Stimulated activated naive CD4-positive, alpha-beta T cell (primary cell): ENCODE results near the gene THADA.
"Not testable (repeated sequence)": the region's sequence is repeated elsewhere in the genome, so short reads cannot be mapped to it uniquely, and the experiment has no call there.

ENCODE experiments used
- DNase-seq, 6 experiments: peaks; one replicate each; lab custom pipeline; 2025; lab: John Stamatoyannopoulos, UW

THADA gene

GRCh38 chr2:43210125-43210466 lies 385.7 kb downstream of the THADA start:
- DNase-seq = no peak

DNA sequence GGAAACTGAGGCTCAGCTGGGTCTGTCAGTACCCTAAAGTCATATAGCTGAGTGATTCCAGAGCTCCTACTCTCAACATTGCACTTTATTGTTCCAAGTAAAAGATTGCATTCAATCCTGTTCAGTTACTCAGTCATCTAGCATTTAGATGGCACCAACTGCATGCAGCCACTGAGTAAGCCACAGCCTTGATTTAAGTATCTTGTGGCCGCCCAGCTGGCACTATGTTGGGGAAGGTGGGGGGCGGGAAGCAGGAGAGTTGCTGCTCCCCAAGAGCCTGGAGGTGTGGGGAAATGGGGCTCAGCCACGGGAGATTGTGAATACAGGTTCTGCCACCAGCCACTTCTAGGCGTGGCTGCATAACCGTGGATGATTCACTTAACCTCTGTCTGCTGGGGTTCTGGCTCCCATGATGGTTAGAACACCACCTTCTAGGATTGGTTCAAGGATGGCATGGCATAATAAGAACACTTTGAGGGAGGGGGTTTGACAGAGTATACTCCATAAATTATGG lies 386.6 kb downstream of the THADA start:
- no peak for DNase-seq

GRCh38 chr2:43207553-43208300 lies 388.1 kb downstream of the THADA start:
- DNase-seq = no peak

DNA sequence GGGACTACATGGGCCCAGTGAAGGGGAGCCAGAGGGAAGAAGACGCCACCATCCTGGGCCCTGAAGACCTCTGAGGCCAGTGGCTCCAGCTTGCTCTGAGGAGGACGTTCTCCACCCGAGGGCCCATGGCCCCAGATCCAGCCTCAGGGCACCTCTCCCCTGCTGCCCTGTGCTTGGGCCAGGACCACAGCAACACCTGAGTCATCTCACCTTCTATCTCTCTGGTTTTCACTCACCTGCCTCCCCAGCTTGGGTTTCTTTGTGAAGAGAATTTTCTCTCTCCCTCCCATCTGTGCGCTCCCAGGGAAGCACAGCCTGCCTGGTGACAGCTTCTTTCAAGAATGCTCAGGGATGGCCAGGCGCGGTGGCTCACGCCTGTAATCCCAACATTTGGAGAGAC lies 389.2 kb downstream of the THADA start:
- no peak for DNase-seq

GRCh38 chr2:43203373-43203772 lies 392.5 kb downstream of the THADA start:
- no peak for DNase-seq

DNA sequence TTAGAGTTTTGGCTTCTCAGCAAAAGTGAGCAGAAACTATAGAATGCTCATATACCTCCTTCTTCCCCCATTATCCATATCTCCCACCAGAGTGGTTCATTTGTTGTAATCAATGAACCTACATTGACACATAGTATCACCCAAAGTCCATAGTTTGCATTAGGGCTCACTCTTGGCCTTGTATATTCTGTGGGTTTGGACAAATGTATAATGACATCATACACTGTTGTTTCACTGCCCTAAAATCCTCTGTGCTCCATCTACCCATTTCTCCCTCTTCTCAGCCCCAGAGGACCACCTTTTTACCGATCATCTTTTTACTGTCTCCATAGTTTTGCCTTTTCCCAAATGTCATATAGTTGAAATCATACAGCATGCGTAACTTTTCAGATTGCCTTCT lies 393.5 kb downstream of the THADA start:
- DNase-seq = no peak

DNA sequence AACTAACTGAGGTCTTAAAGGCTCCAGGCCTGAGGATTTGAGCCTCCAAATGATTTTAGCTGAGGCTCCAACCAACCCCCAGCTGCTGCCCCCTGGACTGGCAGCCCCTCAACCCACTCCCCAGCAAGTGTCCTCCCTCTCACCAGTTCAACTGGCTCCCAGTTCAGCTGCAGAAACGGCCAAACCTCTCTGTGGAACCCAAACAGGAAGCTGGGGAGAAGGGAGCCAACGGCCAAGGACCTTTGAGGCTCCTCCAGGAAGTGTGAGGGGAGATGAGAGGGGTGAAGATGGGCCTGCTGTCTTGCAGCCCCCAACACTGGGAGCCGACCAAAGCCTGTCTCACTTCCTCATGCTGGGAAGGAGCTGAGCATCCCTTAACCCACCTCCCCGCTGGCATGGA lies 394.3 kb downstream of the THADA start:
- no peak for DNase-seq

- no peak for DNase-seq
Observed at GRCh38 chr2:43201016-43201415, 394.8 kb downstream of the THADA start.

DNA sequence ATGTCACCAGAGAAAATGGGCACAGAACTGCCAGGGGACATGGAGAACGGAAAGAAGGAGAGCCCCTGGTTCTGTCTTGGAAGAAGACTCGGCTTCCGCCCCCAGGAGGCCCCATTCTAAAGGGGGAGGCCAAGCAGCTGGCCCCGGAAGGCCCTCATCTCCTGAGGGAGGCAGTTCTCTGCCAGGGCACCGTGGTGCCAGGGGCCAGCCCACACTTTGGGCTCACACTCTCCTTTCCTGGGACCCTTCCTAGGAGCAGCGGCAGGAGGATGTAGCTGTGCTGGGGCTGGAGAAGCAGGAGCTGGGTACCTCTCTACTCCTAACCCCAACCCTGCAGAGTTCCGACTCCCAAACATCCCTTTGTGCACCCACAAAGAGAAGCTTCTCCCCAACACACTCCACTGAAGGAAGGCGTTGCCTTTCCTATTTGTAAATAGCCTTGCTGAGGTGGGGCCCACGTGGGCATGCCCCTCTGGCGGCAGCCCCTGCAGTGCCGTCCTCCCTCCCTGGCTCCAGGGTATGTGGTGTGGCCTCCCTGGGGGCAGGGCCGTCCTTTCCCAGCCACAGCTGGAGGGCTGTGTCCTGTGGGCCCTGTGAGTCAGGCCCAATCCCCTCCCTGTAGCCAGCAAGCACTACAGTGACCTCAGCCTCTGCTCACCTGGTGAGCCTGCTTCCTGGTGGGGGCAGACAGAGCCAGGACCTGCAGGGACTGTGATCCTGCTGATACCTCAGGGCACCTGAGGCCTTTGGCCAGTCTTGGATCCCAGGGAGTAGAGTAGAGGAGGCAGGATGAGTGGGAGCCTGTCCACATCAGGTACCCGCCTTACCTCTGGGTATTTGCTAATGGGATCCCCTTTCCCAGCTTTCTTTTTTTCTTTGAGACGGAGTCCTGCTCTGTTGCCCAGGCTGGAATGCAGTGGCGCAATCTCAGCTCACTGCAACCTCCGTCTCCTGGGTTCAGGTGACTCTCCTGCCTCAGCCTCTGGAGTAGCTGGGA lies 396.0 kb downstream of the THADA start:
- DNase-seq = no peak

GRCh38 chr2:43198263-43198662 lies 397.6 kb downstream of the THADA start:
- no peak for DNase-seq

- no peak for DNase-seq
Observed at GRCh38 chr2:43197588-43197896, 398.3 kb downstream of the THADA start.

- DNase-seq = no peak
Observed at GRCh38 chr2:43196768-43197587, 398.9 kb downstream of the THADA start.

GRCh38 chr2:43194121-43194869 lies 401.5 kb downstream of the THADA start:
- DNase-seq = no peak

DNA sequence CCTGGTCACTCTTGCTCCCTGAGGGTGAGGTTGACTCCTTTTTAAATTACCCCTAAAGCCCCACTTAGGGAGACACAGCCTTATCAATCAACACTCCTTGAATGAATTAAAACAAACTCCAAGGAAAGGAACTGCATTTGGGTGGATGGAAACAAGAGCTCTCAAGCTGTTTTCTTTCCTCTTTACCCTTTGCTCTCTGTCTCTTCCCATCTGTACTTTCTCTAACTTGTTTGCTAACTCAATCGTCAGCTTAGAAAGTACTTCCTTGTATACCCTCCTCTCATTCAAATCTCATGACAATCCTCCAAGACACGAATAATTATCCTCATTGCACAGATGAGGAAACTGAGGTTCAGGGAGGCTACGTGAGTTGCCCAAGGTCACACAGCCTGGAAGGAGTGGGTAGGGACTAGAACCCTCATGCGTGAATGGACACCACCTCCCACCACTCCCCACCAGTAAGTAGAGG lies 402.2 kb downstream of the THADA start:
- no peak for DNase-seq

DNA sequence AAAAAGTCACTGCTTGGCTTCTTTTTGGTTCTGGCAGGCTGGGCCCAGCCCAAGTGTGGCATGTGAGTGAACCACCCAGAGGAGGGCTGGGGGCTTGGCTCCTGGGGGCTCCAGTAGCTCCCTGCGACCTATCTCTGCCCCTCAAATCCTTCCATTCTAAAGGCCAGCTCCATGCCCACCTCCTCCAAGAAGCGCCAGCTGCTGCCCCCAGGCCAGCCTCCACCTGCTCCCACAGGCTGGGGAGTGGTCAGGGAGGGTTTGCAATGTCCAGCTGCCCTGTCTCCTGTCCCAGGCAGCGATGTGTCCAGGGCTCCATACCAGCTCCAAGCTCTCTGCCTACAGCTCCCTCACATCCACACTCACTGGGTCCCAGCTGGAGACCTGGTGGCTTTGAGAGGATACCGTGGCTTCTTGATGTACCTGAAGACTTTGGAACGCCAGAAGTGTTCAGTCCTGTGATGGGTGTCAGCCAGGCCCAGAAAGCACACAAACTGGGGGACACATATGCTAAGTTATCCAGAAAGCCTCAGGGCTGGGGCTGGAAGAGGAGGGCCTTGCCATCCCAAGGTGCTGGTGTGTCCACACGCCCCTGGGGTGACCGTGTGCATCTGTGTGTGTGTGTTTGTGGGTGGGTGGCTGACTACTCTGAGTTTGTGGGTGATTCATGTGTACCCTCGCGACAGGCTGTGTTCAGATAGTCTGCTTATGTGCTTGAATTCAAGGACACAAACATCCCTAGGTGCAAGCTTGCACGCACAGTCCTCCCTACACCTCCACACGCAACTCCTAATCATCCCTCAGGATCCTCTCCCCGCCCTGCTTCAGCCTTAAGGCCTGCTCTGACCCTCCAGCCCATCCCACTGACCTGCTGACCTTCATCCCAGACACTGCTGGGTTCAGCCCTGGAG lies 402.8 kb downstream of the THADA start:
- DNase-seq = no peak

- peak in 2 of 6 experiments; percentile 25 to 26 for DNase-seq
Observed at GRCh38 chr2:43191947-43192516, 403.8 kb downstream of the THADA start.

DNA sequence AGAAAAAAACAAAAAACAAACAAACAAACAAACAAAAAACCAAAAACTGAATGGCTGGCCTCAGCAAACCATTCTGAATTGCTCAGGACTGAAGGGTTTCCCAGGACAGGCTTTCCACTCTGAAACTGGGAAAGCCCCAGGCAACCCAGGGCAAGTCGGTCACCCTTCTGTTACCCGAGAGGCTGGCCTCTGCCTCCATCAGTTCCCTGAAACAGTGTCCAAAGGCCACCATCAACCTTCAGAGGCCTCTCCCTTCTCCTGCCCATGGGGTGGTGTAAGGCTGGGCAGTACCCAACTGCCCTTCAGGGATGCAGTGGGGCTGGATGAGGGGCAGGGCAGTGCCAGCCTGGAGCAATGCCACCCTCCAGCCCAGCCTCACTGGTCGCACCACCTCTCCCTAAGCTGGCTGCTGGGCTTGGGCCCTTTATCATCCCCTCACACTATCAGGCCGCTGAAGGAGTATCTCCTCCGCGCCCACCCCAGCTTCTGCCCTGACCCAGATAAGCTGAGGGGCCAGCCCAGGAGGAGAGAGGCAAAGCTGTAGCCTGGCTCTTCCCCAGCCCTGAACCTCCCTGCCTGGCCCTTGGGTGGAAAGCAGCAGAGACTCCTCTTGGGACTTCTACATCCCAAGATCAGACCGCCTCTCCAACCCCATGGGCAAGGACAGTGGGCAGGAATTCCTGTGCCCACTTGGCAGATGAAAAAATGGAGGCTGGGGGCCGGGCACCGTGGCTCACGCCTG lies 405.4 kb downstream of the THADA start:
- no peak for DNase-seq

DNA sequence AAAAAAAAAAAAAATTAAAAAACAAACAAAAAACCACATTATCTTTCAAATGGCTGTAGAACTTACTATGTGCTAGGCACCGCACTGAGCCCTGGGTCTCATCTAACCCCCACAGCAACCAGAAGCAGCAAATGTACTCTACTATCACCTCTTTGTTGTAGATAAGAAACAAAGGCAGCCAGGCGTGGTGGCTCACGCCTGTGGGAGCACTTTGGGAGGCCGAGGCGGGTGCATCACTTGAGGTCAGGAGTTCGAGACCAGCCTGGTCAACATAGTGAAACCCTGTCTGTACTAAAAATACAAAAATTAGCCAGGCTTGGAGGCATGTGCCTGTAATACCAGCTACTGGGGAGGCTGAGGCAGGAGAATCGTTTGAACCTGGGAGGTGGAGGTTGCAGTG lies 406.0 kb downstream of the THADA start:
- not testable (repeated sequence) for DNase-seq
